ENCODE data around the gene RAPGEF2.

DNA sequence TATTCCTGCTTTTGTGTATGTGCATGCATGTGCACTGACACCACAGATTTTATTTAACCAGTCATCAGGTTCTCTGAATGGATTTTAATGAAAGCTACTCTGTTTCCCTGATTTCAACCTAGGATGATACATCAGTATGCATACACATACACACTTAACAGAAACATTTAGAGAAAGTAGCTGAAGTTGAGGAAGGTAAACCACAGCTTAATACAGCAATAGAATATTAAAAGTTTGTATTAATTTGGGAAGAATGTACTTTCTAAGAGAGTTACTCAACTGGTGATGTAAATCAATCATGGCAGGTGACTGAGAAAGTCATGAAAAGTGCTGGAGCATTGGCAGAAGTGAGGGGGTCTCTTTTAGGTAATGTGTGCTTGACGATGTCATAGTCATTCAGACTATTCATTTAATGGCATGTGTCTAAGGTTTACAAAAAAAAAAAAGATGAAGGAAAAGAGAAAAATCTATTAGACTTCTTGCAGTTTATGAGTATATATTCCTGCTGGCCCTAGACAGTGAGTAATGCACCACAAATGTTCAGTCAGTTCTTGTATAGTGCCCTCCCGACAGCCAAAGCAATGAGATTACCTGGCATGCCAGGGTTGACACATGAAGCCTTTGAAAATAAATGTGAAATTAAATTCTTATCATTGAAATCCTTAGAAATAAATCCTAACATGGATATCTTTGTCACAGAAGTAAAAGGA is 187.6 kb downstream of the RAPGEF2 start:
- TF ChIP-seq, protein P1, sequence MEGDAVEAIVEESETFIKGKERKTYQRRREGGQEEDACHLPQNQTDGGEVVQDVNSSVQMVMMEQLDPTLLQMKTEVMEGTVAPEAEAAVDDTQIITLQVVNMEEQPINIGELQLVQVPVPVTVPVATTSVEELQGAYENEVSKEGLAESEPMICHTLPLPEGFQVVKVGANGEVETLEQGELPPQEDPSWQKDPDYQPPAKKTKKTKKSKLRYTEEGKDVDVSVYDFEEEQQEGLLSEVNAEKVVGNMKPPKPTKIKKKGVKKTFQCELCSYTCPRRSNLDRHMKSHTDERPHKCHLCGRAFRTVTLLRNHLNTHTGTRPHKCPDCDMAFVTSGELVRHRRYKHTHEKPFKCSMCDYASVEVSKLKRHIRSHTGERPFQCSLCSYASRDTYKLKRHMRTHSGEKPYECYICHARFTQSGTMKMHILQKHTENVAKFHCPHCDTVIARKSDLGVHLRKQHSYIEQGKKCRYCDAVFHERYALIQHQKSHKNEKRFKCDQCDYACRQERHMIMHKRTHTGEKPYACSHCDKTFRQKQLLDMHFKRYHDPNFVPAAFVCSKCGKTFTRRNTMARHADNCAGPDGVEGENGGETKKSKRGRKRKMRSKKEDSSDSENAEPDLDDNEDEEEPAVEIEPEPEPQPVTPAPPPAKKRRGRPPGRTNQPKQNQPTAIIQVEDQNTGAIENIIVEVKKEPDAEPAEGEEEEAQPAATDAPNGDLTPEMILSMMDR (conservative IDR thresholded peaks at IDR 0.05; ENCODE audit: low read depth in 2 of 2): no peak
- TF ChIP-seq EZH2phosphoT487 (IDR thresholded peaks at IDR 0.05; ENCODE audit: unreplicated experiment): no peak
- TF ChIP-seq POLR2AphosphoS5 (IDR thresholded peaks at IDR 0.05; ENCODE audit: low read depth): no peak
- no peak for TF ChIP-seq EZH2 (IDR thresholded peaks at IDR 0.05; ENCODE audit: low read depth, unreplicated experiment)
- TF ChIP-seq, protein P2, sequence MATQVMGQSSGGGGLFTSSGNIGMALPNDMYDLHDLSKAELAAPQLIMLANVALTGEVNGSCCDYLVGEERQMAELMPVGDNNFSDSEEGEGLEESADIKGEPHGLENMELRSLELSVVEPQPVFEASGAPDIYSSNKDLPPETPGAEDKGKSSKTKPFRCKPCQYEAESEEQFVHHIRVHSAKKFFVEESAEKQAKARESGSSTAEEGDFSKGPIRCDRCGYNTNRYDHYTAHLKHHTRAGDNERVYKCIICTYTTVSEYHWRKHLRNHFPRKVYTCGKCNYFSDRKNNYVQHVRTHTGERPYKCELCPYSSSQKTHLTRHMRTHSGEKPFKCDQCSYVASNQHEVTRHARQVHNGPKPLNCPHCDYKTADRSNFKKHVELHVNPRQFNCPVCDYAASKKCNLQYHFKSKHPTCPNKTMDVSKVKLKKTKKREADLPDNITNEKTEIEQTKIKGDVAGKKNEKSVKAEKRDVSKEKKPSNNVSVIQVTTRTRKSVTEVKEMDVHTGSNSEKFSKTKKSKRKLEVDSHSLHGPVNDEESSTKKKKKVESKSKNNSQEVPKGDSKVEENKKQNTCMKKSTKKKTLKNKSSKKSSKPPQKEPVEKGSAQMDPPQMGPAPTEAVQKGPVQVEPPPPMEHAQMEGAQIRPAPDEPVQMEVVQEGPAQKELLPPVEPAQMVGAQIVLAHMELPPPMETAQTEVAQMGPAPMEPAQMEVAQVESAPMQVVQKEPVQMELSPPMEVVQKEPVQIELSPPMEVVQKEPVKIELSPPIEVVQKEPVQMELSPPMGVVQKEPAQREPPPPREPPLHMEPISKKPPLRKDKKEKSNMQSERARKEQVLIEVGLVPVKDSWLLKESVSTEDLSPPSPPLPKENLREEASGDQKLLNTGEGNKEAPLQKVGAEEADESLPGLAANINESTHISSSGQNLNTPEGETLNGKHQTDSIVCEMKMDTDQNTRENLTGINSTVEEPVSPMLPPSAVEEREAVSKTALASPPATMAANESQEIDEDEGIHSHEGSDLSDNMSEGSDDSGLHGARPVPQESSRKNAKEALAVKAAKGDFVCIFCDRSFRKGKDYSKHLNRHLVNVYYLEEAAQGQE (IDR thresholded peaks at IDR 0.05; ENCODE audit: unreplicated experiment): no peak
- no peak for TF ChIP-seq JUNB (IDR thresholded peaks at IDR 0.05; ENCODE audit: unreplicated experiment)
- TF ChIP-seq ZNF114 (CRISPR knock-in tag; IDR thresholded peaks at IDR 0.05): no peak
- TF ChIP-seq, protein P3, sequence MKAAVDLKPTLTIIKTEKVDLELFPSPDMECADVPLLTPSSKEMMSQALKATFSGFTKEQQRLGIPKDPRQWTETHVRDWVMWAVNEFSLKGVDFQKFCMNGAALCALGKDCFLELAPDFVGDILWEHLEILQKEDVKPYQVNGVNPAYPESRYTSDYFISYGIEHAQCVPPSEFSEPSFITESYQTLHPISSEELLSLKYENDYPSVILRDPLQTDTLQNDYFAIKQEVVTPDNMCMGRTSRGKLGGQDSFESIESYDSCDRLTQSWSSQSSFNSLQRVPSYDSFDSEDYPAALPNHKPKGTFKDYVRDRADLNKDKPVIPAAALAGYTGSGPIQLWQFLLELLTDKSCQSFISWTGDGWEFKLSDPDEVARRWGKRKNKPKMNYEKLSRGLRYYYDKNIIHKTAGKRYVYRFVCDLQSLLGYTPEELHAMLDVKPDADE (IDR thresholded peaks at IDR 0.05): no peak
- TF ChIP-seq CREB1 (CRISPR knock-in tag; IDR thresholded peaks at IDR 0.05; ENCODE audit: low read depth): no peak
- TF ChIP-seq ZNF331 (CRISPR knock-in tag; IDR thresholded peaks at IDR 0.05; ENCODE audit: low read depth): no peak
